Neural crest cell (in vitro differentiated cells): ENCODE results near the gene HAUS1. TPM values are rescaled to one million over a fixed set of nuclear protein-coding genes. Genes with fewer than 3 reads are reported as not detected.

Experiments used
- DNase-seq: peaks from one replicate; pipeline ENCODE4 v3.0.0; 2021; ENCODE audit warnings: low read depth, mixed read lengths, low spot score
- H3K27ac Mint-ChIP-seq: one replicate; pipeline ENCODE4 v1.8.0; 2021; ENCODE audit warnings: mild to moderate bottlenecking, mixed read lengths; ENCODE audit not compliant: unreplicated experiment
- H3K27me3 Mint-ChIP-seq: 2 replicates; pipeline ENCODE4 v1.8.0; 2021; ENCODE audit warnings: low read depth, mild to moderate bottlenecking, mixed read lengths
- H3K36me3 Mint-ChIP-seq: 2 replicates; pipeline ENCODE4 v1.8.0; 2021; ENCODE audit warnings: low read depth, mild to moderate bottlenecking, mixed read lengths
- H3K4me1 Mint-ChIP-seq: 2 replicates; pipeline ENCODE4 v1.8.0; 2021; ENCODE audit warnings: mixed read lengths
- H3K4me3 Mint-ChIP-seq: one replicate; pipeline ENCODE4 v1.8.0; 2021; ENCODE audit warnings: mild to moderate bottlenecking, mixed read lengths
- H3K9me3 Mint-ChIP-seq: 2 replicates; pipeline ENCODE4 v1.8.0; 2021; ENCODE audit warnings: mixed read lengths
- total RNA-seq: library from RNA; stranded (reverse); gene quantifications from 2 replicates; pipeline ENCODE4 v1.2.1, GENCODE V29; 2021
- TF ChIP-seq, protein P1 (sequence below): fragments of 200-600 bp; sonication (generic); conservative IDR thresholded peaks from 2 replicates; pipeline ENCODE4 v1.5.0; 2021; ENCODE audit warnings: antibody characterized with exemption, mild to moderate bottlenecking

The HAUS1 gene
- total RNA-seq, 1 donor from 2014 or later, result 94.9 TPM

DNA sequence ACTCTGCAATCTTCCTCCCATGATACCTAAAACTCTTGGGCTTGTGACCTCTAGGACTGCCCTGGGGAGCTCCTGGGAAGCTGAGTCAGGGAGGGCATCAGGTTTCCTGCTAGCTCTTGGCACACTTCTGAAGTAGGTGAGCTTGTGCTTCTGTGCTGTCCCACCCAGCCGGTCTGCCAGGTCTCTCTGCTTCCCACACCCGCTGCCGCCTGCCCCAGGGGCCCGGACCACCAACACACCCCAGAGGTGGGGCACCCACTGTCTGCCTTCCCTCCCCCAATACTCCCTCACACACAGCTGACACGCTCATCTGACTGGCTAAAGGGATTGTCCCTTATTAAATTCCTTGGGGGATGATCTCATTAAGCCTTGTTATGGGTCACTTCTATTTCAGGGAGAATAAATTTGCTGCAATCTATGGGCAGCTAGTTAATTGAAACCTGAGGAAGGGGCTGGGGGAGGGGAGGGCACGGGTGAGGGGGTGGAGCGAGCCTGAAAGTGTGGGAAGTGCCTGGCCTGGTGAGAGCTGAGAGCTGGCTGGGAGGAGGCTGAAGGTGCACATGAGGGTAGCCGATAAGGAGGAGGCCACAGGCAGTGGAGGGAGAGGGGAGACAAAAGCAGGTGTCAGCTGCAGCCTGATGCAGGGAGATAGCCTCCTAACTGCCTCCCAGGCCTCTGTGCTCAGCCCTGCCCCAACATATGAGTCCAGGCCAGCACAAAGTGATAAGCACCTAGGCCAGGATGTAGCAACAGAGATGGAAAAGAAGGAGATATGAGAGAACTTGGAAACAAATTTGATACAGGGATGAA is 48.8 kb downstream of the HAUS1 start:
- Mint-ChIP-seq H3K4me3 (no peak overlapping the region), H3K4me1 (peaks cover 11% of the 10 kb centered on the region), H3K27ac (peak overlapping the region; percentile 87), H3K27me3 (no peaks in the 10 kb centered on the region), H3K36me3 (no peaks in the 10 kb centered on the region), H3K9me3 (no peaks in the 10 kb centered on the region)
- TF ChIP-seq, protein P1, sequence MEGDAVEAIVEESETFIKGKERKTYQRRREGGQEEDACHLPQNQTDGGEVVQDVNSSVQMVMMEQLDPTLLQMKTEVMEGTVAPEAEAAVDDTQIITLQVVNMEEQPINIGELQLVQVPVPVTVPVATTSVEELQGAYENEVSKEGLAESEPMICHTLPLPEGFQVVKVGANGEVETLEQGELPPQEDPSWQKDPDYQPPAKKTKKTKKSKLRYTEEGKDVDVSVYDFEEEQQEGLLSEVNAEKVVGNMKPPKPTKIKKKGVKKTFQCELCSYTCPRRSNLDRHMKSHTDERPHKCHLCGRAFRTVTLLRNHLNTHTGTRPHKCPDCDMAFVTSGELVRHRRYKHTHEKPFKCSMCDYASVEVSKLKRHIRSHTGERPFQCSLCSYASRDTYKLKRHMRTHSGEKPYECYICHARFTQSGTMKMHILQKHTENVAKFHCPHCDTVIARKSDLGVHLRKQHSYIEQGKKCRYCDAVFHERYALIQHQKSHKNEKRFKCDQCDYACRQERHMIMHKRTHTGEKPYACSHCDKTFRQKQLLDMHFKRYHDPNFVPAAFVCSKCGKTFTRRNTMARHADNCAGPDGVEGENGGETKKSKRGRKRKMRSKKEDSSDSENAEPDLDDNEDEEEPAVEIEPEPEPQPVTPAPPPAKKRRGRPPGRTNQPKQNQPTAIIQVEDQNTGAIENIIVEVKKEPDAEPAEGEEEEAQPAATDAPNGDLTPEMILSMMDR, result no peak
- DNase-seq, result no peak

DNA sequence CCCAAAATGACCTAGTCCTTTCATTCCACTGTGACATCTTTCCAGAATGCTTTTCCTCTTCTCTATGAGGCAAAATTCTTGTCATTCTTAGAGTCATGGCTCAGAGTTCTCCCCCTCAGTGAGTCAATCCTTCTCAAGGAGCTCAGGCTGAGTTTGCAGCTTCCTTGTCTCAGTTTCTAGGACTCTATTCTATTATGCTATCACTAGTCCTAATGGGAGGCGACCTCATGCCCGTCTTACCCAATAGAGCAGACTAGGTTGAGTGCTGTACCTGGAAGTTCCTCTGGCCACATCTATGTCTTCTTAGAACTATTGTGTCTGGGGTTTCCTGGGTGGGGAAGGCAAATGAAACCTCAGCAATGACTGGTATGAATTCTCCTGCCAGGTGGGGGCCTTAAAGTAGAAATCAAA is 51.5 kb downstream of the HAUS1 start:
- Mint-ChIP-seq H3K27ac (no peak overlapping the region), H3K4me1 (peaks cover 6% of the 10 kb centered on the region), H3K36me3 (no peaks in the 10 kb centered on the region), H3K9me3 (no peaks in the 10 kb centered on the region), H3K4me3 (no peak overlapping the region), H3K27me3 (no peaks in the 10 kb centered on the region)
- no peak for DNase-seq
- TF ChIP-seq, protein P1, result no peak

DNA sequence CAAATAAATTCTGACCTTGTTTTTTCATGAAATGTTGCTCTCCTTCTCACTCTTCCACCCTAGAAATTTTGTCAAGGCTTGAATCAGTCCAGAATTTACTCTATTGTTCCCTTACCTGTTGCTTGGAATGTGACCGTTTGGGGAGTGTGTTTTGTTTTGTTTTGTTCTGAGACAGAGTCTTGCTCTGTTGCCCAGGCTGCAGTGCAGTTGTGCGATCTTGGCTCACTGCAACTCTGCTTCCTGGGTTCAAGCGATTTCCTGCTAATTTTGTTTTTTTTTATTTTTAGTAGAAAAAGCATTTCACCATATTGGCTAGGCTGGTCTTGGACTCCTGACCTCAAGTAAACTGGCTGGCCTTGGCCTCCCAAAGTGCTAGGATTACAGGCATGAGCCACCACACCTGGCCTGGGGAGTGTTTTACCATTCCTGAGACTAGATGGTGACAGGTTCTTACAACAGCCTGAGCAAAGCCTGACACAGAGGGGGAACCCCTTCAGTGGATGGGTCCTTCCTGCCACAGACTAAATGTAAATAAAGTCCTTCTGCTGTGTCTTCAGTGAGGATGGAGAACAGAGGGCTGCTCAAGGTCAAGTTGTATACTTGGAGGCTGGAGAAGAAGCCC is 52.0 kb downstream of the HAUS1 start:
- DNase-seq, result no peak
- H3K4me3 Mint-ChIP-seq, result no peak overlapping the region
- no peak overlapping the region for H3K27ac Mint-ChIP-seq
- TF ChIP-seq, protein P1, result no peak
- no peaks in the 10 kb centered on the region for H3K9me3 Mint-ChIP-seq
- no peaks in the 10 kb centered on the region for H3K36me3 Mint-ChIP-seq
- H3K4me1 Mint-ChIP-seq, result peaks cover 6% of the 10 kb centered on the region
- H3K27me3 Mint-ChIP-seq, result no peaks in the 10 kb centered on the region

DNA sequence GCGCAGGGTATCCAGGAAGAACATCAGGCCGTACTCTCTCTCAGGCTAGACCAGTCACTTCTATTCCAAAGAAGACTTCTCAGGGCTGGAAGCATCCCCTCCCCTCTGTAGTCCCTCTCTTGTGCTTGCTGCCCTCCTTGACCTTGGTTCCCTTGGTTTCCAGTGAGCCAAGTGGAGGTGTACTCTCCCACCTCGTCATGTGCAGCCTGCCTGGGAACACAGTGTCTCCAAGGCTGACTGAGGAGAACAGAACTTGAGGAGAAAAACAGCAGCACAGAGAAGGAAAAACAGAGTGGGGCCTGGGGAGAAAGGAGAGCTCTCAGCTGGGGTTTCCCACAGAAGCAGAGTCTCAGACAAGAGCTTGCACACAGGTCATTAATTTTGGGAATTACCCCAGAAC is 52.7 kb downstream of the HAUS1 start:
- Mint-ChIP-seq H3K27ac (no peak overlapping the region), H3K27me3 (no peaks in the 10 kb centered on the region), H3K36me3 (no peaks in the 10 kb centered on the region), H3K4me1 (peaks cover 6% of the 10 kb centered on the region), H3K4me3 (no peak overlapping the region), H3K9me3 (no peaks in the 10 kb centered on the region)
- TF ChIP-seq, protein P1, result no peak
- DNase-seq, result no peak

DNA sequence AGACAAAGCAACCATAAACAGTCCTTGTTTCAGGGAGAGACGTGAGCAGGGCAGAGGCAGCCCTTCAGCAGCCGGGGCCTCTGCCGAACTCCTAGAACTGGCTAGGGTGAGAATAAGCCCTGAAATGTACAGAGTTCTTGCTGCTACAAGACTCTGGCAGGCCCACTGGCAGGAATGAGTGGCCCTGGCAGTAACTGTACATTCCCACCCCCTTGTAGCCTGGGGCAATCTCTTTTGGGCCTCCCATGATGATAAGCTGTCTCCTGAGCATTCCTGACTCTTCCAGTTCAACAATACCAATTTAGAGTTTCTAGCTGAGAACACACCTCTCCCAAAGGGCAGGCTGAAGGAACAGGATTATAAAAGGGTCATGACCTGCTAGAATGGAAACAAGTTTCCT is 54.3 kb downstream of the HAUS1 start:
- DNase-seq, result no peak

More for the DNA sequence above, 54.3 kb downstream of the HAUS1 start:
- no peaks in the 10 kb centered on the region for H3K27me3 Mint-ChIP-seq
- H3K36me3 Mint-ChIP-seq, result no peaks in the 10 kb centered on the region
- no peaks in the 10 kb centered on the region for H3K9me3 Mint-ChIP-seq
- H3K4me3 Mint-ChIP-seq, result no peak overlapping the region
- H3K27ac Mint-ChIP-seq, result no peak overlapping the region
- peaks cover 9% of the 10 kb centered on the region for H3K4me1 Mint-ChIP-seq
- TF ChIP-seq, protein P1, result no peak
